AG09319 (cell line): ENCODE measurements around the gene NUDT3.
"Not testable (repeated sequence)": the region's sequence is repeated elsewhere in the genome, so short reads cannot be mapped to it uniquely, and the experiment has no call there.

Experiments used
- DNase-seq: peaks from one replicate; pipeline ENCODE4 v3.0.0-alpha.2; 2010; ENCODE audit warnings: low read depth; ENCODE audit errors: extremely low read depth
- CTCF ChIP-seq: IDR thresholded peaks from 2 replicates; pipeline ENCODE4 v1.5.1; 2011; ENCODE audit warnings: low read depth, mild to moderate bottlenecking, inconsistent platforms, low read length, moderate library complexity

The NUDT3 gene

GRCh38 chr6:34272013-34272926 is 120.2 kb downstream of the NUDT3 start:
- no peak for DNase-seq
- TF ChIP-seq CTCF = no peak

GRCh38 chr6:34269658-34270341 is 122.7 kb downstream of the NUDT3 start:
- not testable (repeated sequence) for DNase-seq

- not testable (repeated sequence) for DNase-seq
Observed at GRCh38 chr6:34269132-34269531, 123.3 kb downstream of the NUDT3 start.

- TF ChIP-seq CTCF = no peak
- no peak for DNase-seq
Observed at GRCh38 chr6:34267746-34268145, 124.7 kb downstream of the NUDT3 start.

- not testable (repeated sequence) for DNase-seq
Observed at GRCh38 chr6:34263484-34263883, 129.0 kb downstream of the NUDT3 start.

GRCh38 chr6:34260576-34261267 is 131.7 kb downstream of the NUDT3 start:
- DNase-seq = no peak
- TF ChIP-seq CTCF = no peak

GRCh38 chr6:34259529-34260069 is 132.9 kb downstream of the NUDT3 start:
- no peak for TF ChIP-seq CTCF
- DNase-seq = no peak

GRCh38 chr6:34252395-34252794 is 140.1 kb downstream of the NUDT3 start:
- not testable (repeated sequence) for DNase-seq

GRCh38 chr6:34249469-34250261 is 142.8 kb downstream of the NUDT3 start:
- no peak for TF ChIP-seq CTCF

More at GRCh38 chr6:34249469-34250261, 142.8 kb downstream of the NUDT3 start:
- no peak for DNase-seq
